HepG2 (cell line): ENCODE measurements around the gene NDUFB10. TPM values are rescaled to one million over a fixed set of nuclear protein-coding genes. Genes with fewer than 3 reads are reported as not detected.

Experiments used
- AHR ChIP-seq: IDR thresholded peaks from 2 replicates; pipeline ENCODE4 v1.6.1; 2018; ENCODE audit warnings: missing genetic modification reagents, missing compliant biosample characterization
- CBFB ChIP-seq: sonication (generic); formaldehyde crosslinking; IDR thresholded peaks from 2 replicates; pipeline ENCODE4 v1.4.0; 2020; ENCODE audit warnings: missing genetic modification reagents
- CERS6 ChIP-seq: sonication (generic); formaldehyde crosslinking; IDR thresholded peaks from 2 replicates; pipeline ENCODE4 v1.5.0; 2020; ENCODE audit warnings: missing genetic modification reagents
- GZF1 ChIP-seq: sonication (generic); formaldehyde crosslinking; IDR thresholded peaks from 2 replicates; pipeline ENCODE4 v1.5.1; 2020; ENCODE audit warnings: mild to moderate bottlenecking, missing genetic modification reagents
- HOXA3 ChIP-seq: sonication (generic); formaldehyde crosslinking; IDR thresholded peaks from 2 replicates; pipeline ENCODE4 v1.5.0; 2020; ENCODE audit warnings: missing genetic modification reagents
- HOXA9 ChIP-seq: sonication (generic); formaldehyde crosslinking; IDR thresholded peaks from 2 replicates; pipeline ENCODE4 v1.8.1; 2022; ENCODE audit warnings: missing genetic modification reagents, mild to moderate bottlenecking, moderate library complexity, borderline replicate concordance
- KAT8 ChIP-seq: IDR thresholded peaks from 2 replicates; pipeline ENCODE4 v1.6.1; 2016; ENCODE audit warnings: missing genetic modification reagents, missing compliant biosample characterization
- MNT ChIP-seq: fragments of 450-650 bp; IDR thresholded peaks from 2 replicates; pipeline ENCODE4 v1.6.1; 2016
- RAD51 ChIP-seq: fragments of 450-650 bp; IDR thresholded peaks from 2 replicates; pipeline ENCODE4 v1.6.1; 2016; ENCODE audit warnings: borderline replicate concordance
- RBM22 ChIP-seq: fragments of 200-400 bp; formaldehyde crosslinking; optimal IDR thresholded peaks from 2 replicates; pipeline ENCODE3; 2017; ENCODE audit warnings: mild to moderate bottlenecking, low read length, moderate library complexity
- SALL1 ChIP-seq: sonication (generic); formaldehyde crosslinking; IDR thresholded peaks from 2 replicates; pipeline ENCODE4 v1.8.0; 2022; ENCODE audit warnings: mild to moderate bottlenecking, missing genetic modification reagents
- SAP130 ChIP-seq: IDR thresholded peaks from 2 replicates; pipeline ENCODE4 v1.6.1; 2016; ENCODE audit warnings: low read depth
- SRSF1 ChIP-seq: fragments of 200-400 bp; formaldehyde crosslinking; optimal IDR thresholded peaks from 2 replicates; pipeline ENCODE3; 2017; ENCODE audit warnings: mild to moderate bottlenecking, low read depth, low read length, moderate library complexity
- TBX2 ChIP-seq: sonication (generic); formaldehyde crosslinking; IDR thresholded peaks from 2 replicates; pipeline ENCODE4 v1.5.0; 2020; ENCODE audit warnings: missing genetic modification reagents, mild to moderate bottlenecking, borderline replicate concordance
- ZNF256 ChIP-seq: sonication (generic); formaldehyde crosslinking; conservative IDR thresholded peaks from 2 replicates; pipeline ENCODE4 v1.4.0; 2020; ENCODE audit warnings: missing genetic modification reagents
- ZNF260 ChIP-seq: sonication (generic); formaldehyde crosslinking; IDR thresholded peaks from 2 replicates; pipeline ENCODE4 v1.4.0; 2020; ENCODE audit warnings: missing genetic modification reagents, low read depth, mild to moderate bottlenecking, borderline replicate concordance
- ZNF558 ChIP-seq: sonication (generic); formaldehyde crosslinking; IDR thresholded peaks from 2 replicates; pipeline ENCODE4 v1.9.0; 2022; ENCODE audit warnings: mild to moderate bottlenecking, missing genetic modification reagents, borderline replicate concordance
- ZNF564 ChIP-seq: sonication (generic); formaldehyde crosslinking; IDR thresholded peaks from 2 replicates; pipeline ENCODE4 v1.8.1; 2023; ENCODE audit warnings: mild to moderate bottlenecking, missing genetic modification reagents
- ZNF703 ChIP-seq: sonication (generic); formaldehyde crosslinking; IDR thresholded peaks from 2 replicates; pipeline ENCODE4 v1.5.1; 2020; ENCODE audit warnings: missing genetic modification reagents, mild to moderate bottlenecking, moderate library complexity, borderline replicate concordance
- polyA plus RNA-seq, 8 experiments: library from polyadenylated mRNA; depleted of rRNA in 3 of 8; stranded (reverse) in 7 of 8; unstranded in 1 of 8; fragments of >200 nt; fragmentation: Illumina TruSeq in 4 of 8; extraction: Trizol in 4 of 8; gene quantifications; 2 replicates each; pipeline versions ENCODE4 v1.2.1 to v1.2.3, GENCODE V29; 2011 to 2016; ENCODE audit warnings: low read depth in 4 of 8, missing spikeins in 1 of 8, mixed read lengths in 1 of 8; ENCODE audit not compliant: insufficient read depth in 1 of 8
- total RNA-seq, 5 experiments: library from RNA; depleted of rRNA; stranded (reverse); fragments of >200 nt; fragmentation: Illumina TruSeq; extraction: Trizol; gene quantifications; 2 replicates each; pipeline ENCODE4 v1.2.3, GENCODE V29; 2016; ENCODE audit warnings: low read depth in 1 of 5
- TF ChIP-seq, protein P1 (sequence below): sonication (generic); formaldehyde crosslinking; IDR thresholded peaks from 2 replicates; pipeline ENCODE4 v1.5.1; 2020; ENCODE audit warnings: mild to moderate bottlenecking, missing genetic modification reagents, moderate library complexity
- TF ChIP-seq, protein P2 (sequence below): IDR thresholded peaks from 2 replicates; pipeline ENCODE4 v1.6.1; 2016; ENCODE audit warnings: missing compliant biosample characterization, missing genetic modification reagents, borderline replicate concordance

The NDUFB10 gene
- total and polyA plus RNA-seq, 2 of the 13 experiments (the other 11 are each of a cell fraction or from before 2014, with no cell fraction given) = 68.6 to 157 TPM

- TF ChIP-seq, protein P1, sequence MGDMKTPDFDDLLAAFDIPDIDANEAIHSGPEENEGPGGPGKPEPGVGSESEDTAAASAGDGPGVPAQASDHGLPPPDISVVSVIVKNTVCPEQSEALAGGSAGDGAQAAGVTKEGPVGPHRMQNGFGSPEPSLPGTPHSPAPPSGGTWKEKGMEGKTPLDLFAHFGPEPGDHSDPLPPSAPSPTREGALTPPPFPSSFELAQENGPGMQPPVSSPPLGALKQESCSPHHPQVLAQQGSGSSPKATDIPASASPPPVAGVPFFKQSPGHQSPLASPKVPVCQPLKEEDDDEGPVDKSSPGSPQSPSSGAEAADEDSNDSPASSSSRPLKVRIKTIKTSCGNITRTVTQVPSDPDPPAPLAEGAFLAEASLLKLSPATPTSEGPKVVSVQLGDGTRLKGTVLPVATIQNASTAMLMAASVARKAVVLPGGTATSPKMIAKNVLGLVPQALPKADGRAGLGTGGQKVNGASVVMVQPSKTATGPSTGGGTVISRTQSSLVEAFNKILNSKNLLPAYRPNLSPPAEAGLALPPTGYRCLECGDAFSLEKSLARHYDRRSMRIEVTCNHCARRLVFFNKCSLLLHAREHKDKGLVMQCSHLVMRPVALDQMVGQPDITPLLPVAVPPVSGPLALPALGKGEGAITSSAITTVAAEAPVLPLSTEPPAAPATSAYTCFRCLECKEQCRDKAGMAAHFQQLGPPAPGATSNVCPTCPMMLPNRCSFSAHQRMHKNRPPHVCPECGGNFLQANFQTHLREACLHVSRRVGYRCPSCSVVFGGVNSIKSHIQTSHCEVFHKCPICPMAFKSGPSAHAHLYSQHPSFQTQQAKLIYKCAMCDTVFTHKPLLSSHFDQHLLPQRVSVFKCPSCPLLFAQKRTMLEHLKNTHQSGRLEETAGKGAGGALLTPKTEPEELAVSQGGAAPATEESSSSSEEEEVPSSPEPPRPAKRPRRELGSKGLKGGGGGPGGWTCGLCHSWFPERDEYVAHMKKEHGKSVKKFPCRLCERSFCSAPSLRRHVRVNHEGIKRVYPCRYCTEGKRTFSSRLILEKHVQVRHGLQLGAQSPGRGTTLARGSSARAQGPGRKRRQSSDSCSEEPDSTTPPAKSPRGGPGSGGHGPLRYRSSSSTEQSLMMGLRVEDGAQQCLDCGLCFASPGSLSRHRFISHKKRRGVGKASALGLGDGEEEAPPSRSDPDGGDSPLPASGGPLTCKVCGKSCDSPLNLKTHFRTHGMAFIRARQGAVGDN (CRISPR knock-in tag) = no peak
- peak; percentile 56; the same call in 1 of the 2 replicates for TF ChIP-seq SAP130 (CRISPR knock-in tag)
- TF ChIP-seq HOXA9 = 0 out of 2 replicates have a peak, but pooled peaks have one; percentile 3
- peak; percentile 63 for TF ChIP-seq RBM22
- TF ChIP-seq SALL1 (CRISPR knock-in tag) = no peak
- TF ChIP-seq TBX2 (CRISPR knock-in tag) = no peak
- TF ChIP-seq RAD51 = no peak
- no peak for TF ChIP-seq HOXA3 (CRISPR knock-in tag)
- no peak for TF ChIP-seq ZNF260 (CRISPR knock-in tag)
- no peak for TF ChIP-seq CBFB (CRISPR knock-in tag)
- no peak for TF ChIP-seq CERS6 (CRISPR knock-in tag)
- TF ChIP-seq GZF1 (CRISPR knock-in tag) = no peak
- TF ChIP-seq ZNF564 (CRISPR knock-in tag) = no peak
- TF ChIP-seq MNT = no peak
- no peak for TF ChIP-seq AHR
- TF ChIP-seq KAT8 (CRISPR knock-in tag) = no peak
- peak; percentile 0 for TF ChIP-seq SRSF1
- TF ChIP-seq ZNF256 (CRISPR knock-in tag) = no peak
- TF ChIP-seq, protein P2, sequence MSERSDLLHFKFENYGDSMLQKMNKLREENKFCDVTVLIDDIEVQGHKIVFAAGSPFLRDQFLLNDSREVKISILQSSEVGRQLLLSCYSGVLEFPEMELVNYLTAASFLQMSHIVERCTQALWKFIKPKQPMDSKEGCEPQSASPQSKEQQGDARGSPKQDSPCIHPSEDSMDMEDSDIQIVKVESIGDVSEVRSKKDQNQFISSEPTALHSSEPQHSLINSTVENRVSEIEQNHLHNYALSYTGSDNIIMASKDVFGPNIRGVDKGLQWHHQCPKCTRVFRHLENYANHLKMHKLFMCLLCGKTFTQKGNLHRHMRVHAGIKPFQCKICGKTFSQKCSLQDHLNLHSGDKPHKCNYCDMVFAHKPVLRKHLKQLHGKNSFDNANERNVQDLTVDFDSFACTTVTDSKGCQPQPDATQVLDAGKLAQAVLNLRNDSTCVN (CRISPR knock-in tag) = no peak
- no peak for TF ChIP-seq ZNF558 (CRISPR knock-in tag)
- TF ChIP-seq ZNF703 (CRISPR knock-in tag) = no peak
- TF ChIP-seq, all 625 proteins: peak for 32
Measured at GRCh38 chr16:1963806-1964505, 4.6 kb downstream of the NDUFB10 start (continued).
